GM12865 (cell line): Measurements from ENCODE around the gene ELF1.

Source experiments
- DNase-seq: peaks from one replicate; pipeline ENCODE4 v3.0.0; 2010; ENCODE audit warnings: low read depth
- H3K4me3 ChIP-seq: 2 replicates; pipeline ENCODE4 v1.5.1; 2011; ENCODE audit warnings: mild to moderate bottlenecking, low read depth, low read length, control low read depth
- CTCF ChIP-seq: IDR thresholded peaks from 2 replicates; pipeline ENCODE4 v1.5.1; 2011; ENCODE audit warnings: low read length, control low read depth, low read depth, inconsistent platforms; ENCODE audit not compliant: insufficient read depth; ENCODE audit errors: missing control alignments

Gene ELF1

GRCh38 chr13:40973409-40973808, 45.7 kb downstream of the ELF1 start:
- no peak for TF ChIP-seq CTCF
- DNase-seq, result no peak
- H3K4me3 ChIP-seq, result peak overlapping the region; percentile 34

- no peak for DNase-seq
- H3K4me3 ChIP-seq, result no peak overlapping the region
- no peak for TF ChIP-seq CTCF
Observed at GRCh38 chr13:40971321-40971720, 47.8 kb downstream of the ELF1 start.

GRCh38 chr13:40970803-40971202, 48.3 kb downstream of the ELF1 start:
- no peak for DNase-seq
- TF ChIP-seq CTCF, result no peak
- peak overlapping the region; percentile 2; the same call in 1 of the 2 replicates for H3K4me3 ChIP-seq

- no peak for TF ChIP-seq CTCF
- DNase-seq, result peak; percentile 69
Observed at GRCh38 chr13:40969169-40969901, 49.8 kb downstream of the ELF1 start.

GRCh38 chr13:40968416-40969000, 50.6 kb downstream of the ELF1 start:
- H3K4me3 ChIP-seq, result no peak overlapping the region
- no peak for DNase-seq
- no peak for TF ChIP-seq CTCF

More at GRCh38 chr13:40969169-40969901, 49.8 kb downstream of the ELF1 start:
- H3K4me3 ChIP-seq, result no peak overlapping the region

GRCh38 chr13:40966298-40966697, 52.8 kb downstream of the ELF1 start:
- TF ChIP-seq CTCF, result no peak
- no peak for DNase-seq
- no peak overlapping the region for H3K4me3 ChIP-seq
